ENCODE measurements around the gene FAM53B.

DNA sequence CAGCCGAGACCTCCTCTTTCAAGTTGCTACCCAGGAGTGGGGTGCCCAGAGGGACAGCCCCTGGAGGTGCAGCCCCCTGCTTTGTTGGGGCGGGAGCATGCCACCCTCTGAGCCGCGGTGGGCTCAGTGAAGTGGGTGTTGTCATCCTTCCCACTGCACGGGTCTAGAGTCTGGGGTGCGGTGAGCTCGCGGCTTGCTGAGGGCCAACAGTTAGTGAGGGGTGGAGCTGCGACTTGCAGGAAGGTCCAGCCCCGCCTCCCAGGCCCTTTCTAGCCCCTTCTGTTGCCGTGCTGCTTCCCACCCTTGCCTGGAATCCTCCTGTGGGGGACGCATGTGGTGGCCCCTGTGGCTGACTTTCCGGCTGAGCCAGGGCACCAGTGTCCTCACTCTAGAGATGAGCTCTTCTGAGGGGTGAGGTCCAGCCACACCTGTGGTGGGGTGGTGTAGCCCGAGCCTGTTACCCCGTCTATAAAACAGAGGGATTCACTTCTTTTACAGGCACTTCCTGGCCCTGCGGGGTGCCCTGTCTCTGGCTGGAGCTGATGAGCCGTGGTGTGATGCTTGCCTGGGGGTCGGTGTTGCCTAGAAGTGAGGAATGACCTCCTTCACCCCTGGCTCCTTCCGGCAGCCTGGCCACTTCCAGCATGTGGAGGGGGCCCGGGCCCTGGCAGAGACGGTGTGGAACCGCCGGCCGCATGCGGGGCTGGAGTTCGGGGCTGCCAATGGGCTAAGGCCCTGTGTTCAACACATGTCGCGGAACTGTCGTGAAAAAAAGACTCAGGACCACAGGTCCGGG is 127.9 kb downstream of the FAM53B start:
- no peak for TF ChIP-seq YY1 (tag by site-specific recombination; IDR thresholded peaks at IDR 0.05)
- TF ChIP-seq CTCF (tag by site-specific recombination; IDR thresholded peaks at IDR 0.05), result no peak
- TF ChIP-seq SALL2 (tag by site-specific recombination; IDR thresholded peaks at IDR 0.05; ENCODE audit: borderline replicate concordance), result no peak
- no peak for TF ChIP-seq ZNF513 (tag by site-specific recombination; IDR thresholded peaks at IDR 0.05)
- no peak for TF ChIP-seq ZNF211 (tag by site-specific recombination; IDR thresholded peaks at IDR 0.05; ENCODE audit: low read depth)
- TF ChIP-seq, protein P1, sequence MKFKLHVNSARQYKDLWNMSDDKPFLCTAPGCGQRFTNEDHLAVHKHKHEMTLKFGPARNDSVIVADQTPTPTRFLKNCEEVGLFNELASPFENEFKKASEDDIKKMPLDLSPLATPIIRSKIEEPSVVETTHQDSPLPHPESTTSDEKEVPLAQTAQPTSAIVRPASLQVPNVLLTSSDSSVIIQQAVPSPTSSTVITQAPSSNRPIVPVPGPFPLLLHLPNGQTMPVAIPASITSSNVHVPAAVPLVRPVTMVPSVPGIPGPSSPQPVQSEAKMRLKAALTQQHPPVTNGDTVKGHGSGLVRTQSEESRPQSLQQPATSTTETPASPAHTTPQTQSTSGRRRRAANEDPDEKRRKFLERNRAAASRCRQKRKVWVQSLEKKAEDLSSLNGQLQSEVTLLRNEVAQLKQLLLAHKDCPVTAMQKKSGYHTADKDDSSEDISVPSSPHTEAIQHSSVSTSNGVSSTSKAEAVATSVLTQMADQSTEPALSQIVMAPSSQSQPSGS (tag by site-specific recombination; IDR thresholded peaks at IDR 0.05; ENCODE audit: low read depth), result no peak
- TF ChIP-seq ZNF248 (tag by site-specific recombination; IDR thresholded peaks at IDR 0.05), result no peak
